HepG2 (cell line): Measurements from ENCODE around the gene ACKR3. TPM values are rescaled to one million over a fixed set of nuclear protein-coding genes. Genes with fewer than 3 reads are reported as not detected.

Source experiments
- ATAC-seq: fragments of 200-7000 bp; cut with Tn5 transposase; 3 replicates; pipeline ENCODE4 v1.9.1; 2020; ENCODE audit warnings: mild to moderate bottlenecking, moderate library complexity
- BruUV-seq: library from RNA; stranded (reverse); fragments of 400-500 nt; replicated peaks from 2 replicates; lab custom pipeline; 2021; lab: Mats Ljungman, UMichigan
- CTCF ChIA-PET: fragments of 300-600 bp; formaldehyde crosslinking; extraction: SDS; loops from one replicate; lab custom pipeline; 2021; ENCODE audit warnings: low total read pairs, inconsistent platforms, low intra/inter-chr PET ratio; lab: Yijun Ruan, JAX
- POLR2A ChIA-PET: fragments of 350-600 bp; sonication (Branson Sonifier 250); formaldehyde crosslinking; loops from one replicate; lab custom pipeline; 2020; ENCODE audit warnings: antibody characterized with exemption, inconsistent platforms; lab: Yijun Ruan, JAX
- DNase-seq: peaks from one replicate; pipeline ENCODE4 v3.0.0-alpha.2; 2015; ENCODE audit warnings: low spot score
- FAIRE-seq: peaks from 3 replicates; lab custom pipeline; 2011; peaks lifted over from hg19 to GRCh38; lab: Jason Lieb, UNC
- H2AFZ ChIP-seq: one replicate; pipeline ENCODE4 v1.6.1; 2011; ENCODE audit warnings: low read length, inconsistent platforms
- H3K27ac ChIP-seq: fragments of 300-600 bp; 3 replicates; pipeline ENCODE4 v1.8.0; 2011; ENCODE audit warnings: mixed run types, mild to moderate bottlenecking, mixed read lengths, low read length, inconsistent platforms; ENCODE audit not compliant: insufficient read depth; ENCODE audit errors: extremely low read length
- H3K27me3 ChIP-seq, 2 experiments: fragments of 200-600 bp in 1 of 2; 2 replicates in 1 of 2; 3 replicates in 1 of 2; pipeline versions ENCODE4 v1.6.0 to v1.8.0; 2011; ENCODE audit warnings: low read length in 2 of 2, mild to moderate bottlenecking in 2 of 2, moderate library complexity in 2 of 2, inconsistent platforms in 1 of 2; ENCODE audit not compliant: insufficient read depth in 2 of 2, control insufficient read depth in 1 of 2
- H3K36me3 ChIP-seq, 2 experiments: fragments of 200-600 bp in 1 of 2; replicated peaks in 1 of 2; 2 replicates in 1 of 2; 3 replicates in 1 of 2; pipeline versions ENCODE4 v1.5.1 to v1.8.0; 2011; ENCODE audit warnings: low read length in 2 of 2, inconsistent platforms in 1 of 2; ENCODE audit not compliant: insufficient read depth in 2 of 2, control insufficient read depth in 1 of 2
- H3K4me1 ChIP-seq: 2 replicates; pipeline ENCODE4 v1.5.1; 2012; ENCODE audit warnings: low read length, inconsistent platforms; ENCODE audit not compliant: insufficient read depth
- H3K4me2 ChIP-seq: 2 replicates; pipeline ENCODE4 v1.6.0; 2011; ENCODE audit warnings: low read depth, low read length, inconsistent platforms
- H3K4me3 ChIP-seq, 3 experiments: fragments of 200-600 bp in 1 of 3; sonication (generic), shearing (Covaris generic) in 1 of 3; replicated peaks in 1 of 3; 2 replicates each; pipeline ENCODE4 v1.5.1; 2011 to 2016; ENCODE audit warnings: low read length in 3 of 3, inconsistent platforms in 2 of 3, low read depth in 2 of 3, mild to moderate bottlenecking in 2 of 3, control low read depth in 1 of 3, mixed read lengths in 1 of 3; ENCODE audit not compliant: insufficient read depth in 1 of 3
- H3K79me2 ChIP-seq: one replicate; pipeline ENCODE4 v1.6.1; 2011; ENCODE audit warnings: low read length, inconsistent platforms; ENCODE audit not compliant: insufficient read depth
- H3K9ac ChIP-seq: 2 replicates; pipeline ENCODE4 v1.6.0; 2011; ENCODE audit warnings: mild to moderate bottlenecking, low read depth, low read length, inconsistent platforms; ENCODE audit not compliant: insufficient read depth
- H3K9me3 ChIP-seq: 2 replicates; pipeline ENCODE4 v1.5.1; 2012; ENCODE audit warnings: mild to moderate bottlenecking, low read length
- H4K20me1 ChIP-seq: 2 replicates; pipeline ENCODE4 v1.6.0; 2011; ENCODE audit warnings: inconsistent platforms, mild to moderate bottlenecking, low read length, moderate library complexity; ENCODE audit not compliant: insufficient read depth
- IRF2 ChIP-seq: IDR thresholded peaks from 2 replicates; pipeline ENCODE4 v1.6.1; 2018; ENCODE audit warnings: missing genetic modification reagents, missing compliant biosample characterization
- JDP2 ChIP-seq: sonication (generic); formaldehyde crosslinking; IDR thresholded peaks from 2 replicates; pipeline ENCODE4 v1.8.1; 2022; ENCODE audit warnings: missing genetic modification reagents, borderline replicate concordance
- MAFF ChIP-seq: IDR thresholded peaks from 2 replicates; pipeline ENCODE4 v1.6.1; 2011; ENCODE audit warnings: low read depth, low read length, improper control_type of control experiment
- SRSF4 ChIP-seq: fragments of 200-400 bp; formaldehyde crosslinking; IDR thresholded peaks from one replicate; pipeline ENCODE4 v1.6.1; 2018; ENCODE audit warnings: mild to moderate bottlenecking, low read depth, low read length, moderate library complexity; ENCODE audit not compliant: poor library complexity, severe bottlenecking
- TBL1XR1 ChIP-seq: fragments of 150-350 bp; IDR thresholded peaks from 2 replicates; pipeline ENCODE4 v1.6.1; 2014; ENCODE audit warnings: borderline replicate concordance, low read length; ENCODE audit not compliant: partially characterized antibody
- U2AF2 ChIP-seq: fragments of 200-400 bp; formaldehyde crosslinking; IDR thresholded peaks from 2 replicates; pipeline ENCODE4 v1.6.1; 2017; ENCODE audit warnings: low read depth, mild to moderate bottlenecking, low read length
- ZC3H4 ChIP-seq: sonication (generic); formaldehyde crosslinking; IDR thresholded peaks from 2 replicates; pipeline ENCODE4 v1.4.0; 2020; ENCODE audit warnings: missing genetic modification reagents, borderline replicate concordance
- ZNF225 ChIP-seq: sonication (generic); formaldehyde crosslinking; IDR thresholded peaks from 2 replicates; pipeline ENCODE4 v1.4.0; 2020; ENCODE audit warnings: mild to moderate bottlenecking, missing genetic modification reagents
- ZNF572 ChIP-seq: sonication (generic); formaldehyde crosslinking; IDR thresholded peaks from 2 replicates; pipeline ENCODE4 v1.5.1; 2020; ENCODE audit warnings: mild to moderate bottlenecking, missing genetic modification reagents
- ZNF773 ChIP-seq: sonication (generic); formaldehyde crosslinking; IDR thresholded peaks from 2 replicates; pipeline ENCODE4 v1.4.0; 2020; ENCODE audit warnings: missing genetic modification reagents, borderline replicate concordance
- WGBS: methylation state at CpG from one replicate; pipeline ENCODE4 v1.1.6; 2017; ENCODE audit warnings: low lambda C conversion rate; 5-methylcytosine and 5-hydroxymethylcytosine counted together
- in situ Hi-C: cut with HindIII; loops from 2 replicates; pipeline ENCODE4 v1.10.0; 2017; ENCODE audit warnings: low pct_unique_long_range_greater_than_20kb; ENCODE audit not compliant: extremely low pct_ligation_motif_present
- intact Hi-C: fragments of 100-400 bp; cut with micrococcal nuclease; formaldehyde crosslinking; loops from one replicate; pipeline ENCODE4 v1.10.0; 2022; ENCODE audit not compliant: unreplicated experiment
- polyA plus RNA-seq, 8 experiments: library from polyadenylated mRNA; depleted of rRNA in 3 of 8; stranded (reverse) in 7 of 8; unstranded in 1 of 8; fragments of >200 nt; fragmentation: Illumina TruSeq in 4 of 8; extraction: Trizol in 4 of 8; gene quantifications; 2 replicates each; pipeline versions ENCODE4 v1.2.1 to v1.2.3, GENCODE V29; 2011 to 2016; ENCODE audit warnings: low read depth in 4 of 8, missing spikeins in 1 of 8, mixed read lengths in 1 of 8; ENCODE audit not compliant: insufficient read depth in 1 of 8
- total RNA-seq, 5 experiments: library from RNA; depleted of rRNA; stranded (reverse); fragments of >200 nt; fragmentation: Illumina TruSeq; extraction: Trizol; gene quantifications; 2 replicates each; pipeline ENCODE4 v1.2.3, GENCODE V29; 2016; ENCODE audit warnings: low read depth in 1 of 5
- TF ChIP-seq, protein P1 (sequence below): sonication (generic); formaldehyde crosslinking; IDR thresholded peaks from 2 replicates; pipeline ENCODE4 v1.8.1; 2023; ENCODE audit warnings: mild to moderate bottlenecking, inconsistent platforms, moderate library complexity, missing genetic modification reagents, borderline replicate concordance

The ACKR3 gene
- total and polyA plus RNA-seq, 2 of the 13 experiments (the other 11 are each of a cell fraction or from before 2014, with no cell fraction given): not detected

DNA sequence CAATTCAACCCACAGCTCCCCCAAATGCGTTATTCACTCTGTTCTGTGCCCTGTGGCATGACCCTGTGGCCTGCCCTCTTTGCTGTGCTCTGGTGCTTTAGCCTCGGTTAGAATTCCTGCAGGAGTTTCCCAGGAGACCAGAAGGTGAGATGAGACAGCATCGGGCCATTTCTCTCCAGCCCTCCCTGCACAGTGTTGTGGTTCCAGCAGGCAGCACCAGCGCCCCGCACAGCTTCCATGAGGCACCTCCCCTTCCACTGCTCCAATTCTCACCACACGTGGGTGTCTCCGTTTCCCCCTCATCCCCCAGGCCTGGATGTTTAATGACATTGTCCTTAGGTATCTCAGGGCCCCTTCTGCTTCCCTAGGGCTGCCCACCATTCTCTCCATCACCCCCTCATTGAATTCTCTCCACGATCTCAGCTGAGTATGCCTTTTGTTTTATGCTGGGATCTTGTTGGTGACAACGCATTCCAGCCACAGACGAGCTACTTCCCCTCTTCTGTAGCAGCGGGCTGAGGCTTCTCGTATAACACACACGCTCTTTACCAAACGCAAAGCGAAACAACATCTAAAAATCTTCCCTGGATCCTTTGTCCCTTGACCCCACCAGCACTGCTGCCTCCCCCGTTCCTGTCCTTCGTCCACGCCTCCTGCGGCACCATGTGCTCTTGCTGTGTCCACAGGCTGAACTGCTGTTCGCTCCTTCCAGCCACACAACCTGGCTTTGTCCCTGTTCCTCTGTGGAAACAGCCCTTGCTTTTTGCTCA lies 35.1 kb downstream of the ACKR3 start:
- CTCF ChIA-PET: no interaction called here
- FAIRE-seq: no peak
- Histone ChIP-seq H2AFZ (no peak overlapping the region), H3K27me3 (peaks cover 5 to 21% of the 10 kb centered on the region in 2 experiments; a peak in 4 of 5 replicates), H3K4me1 (no peaks in the 10 kb centered on the region), H3K4me3 (no peak overlapping the region), H3K79me2 (no peaks in the 10 kb centered on the region), H3K36me3 (no peaks in the 10 kb centered on the region), H3K27ac (no peak overlapping the region), H4K20me1 (no peaks in the 10 kb centered on the region), H3K9ac (no peak overlapping the region), H3K9me3 (no peaks in the 10 kb centered on the region), H3K4me2 (no peak overlapping the region)
- in situ Hi-C loops: no loop called here
- BruUV-seq: no TSS peak
- POLR2A ChIA-PET: no interaction called here
- TF ChIP-seq ZNF225 (no peak), U2AF2 (no peak), ZNF572 (CRISPR knock-in tag) (no peak), TBL1XR1 (no peak), SRSF4 (no peak), MAFF (no peak), ZNF773 (CRISPR knock-in tag) (no peak), ZC3H4 (no peak), JDP2 (CRISPR knock-in tag) (no peak), IRF2 (CRISPR knock-in tag) (no peak)
- TF ChIP-seq, protein P1, sequence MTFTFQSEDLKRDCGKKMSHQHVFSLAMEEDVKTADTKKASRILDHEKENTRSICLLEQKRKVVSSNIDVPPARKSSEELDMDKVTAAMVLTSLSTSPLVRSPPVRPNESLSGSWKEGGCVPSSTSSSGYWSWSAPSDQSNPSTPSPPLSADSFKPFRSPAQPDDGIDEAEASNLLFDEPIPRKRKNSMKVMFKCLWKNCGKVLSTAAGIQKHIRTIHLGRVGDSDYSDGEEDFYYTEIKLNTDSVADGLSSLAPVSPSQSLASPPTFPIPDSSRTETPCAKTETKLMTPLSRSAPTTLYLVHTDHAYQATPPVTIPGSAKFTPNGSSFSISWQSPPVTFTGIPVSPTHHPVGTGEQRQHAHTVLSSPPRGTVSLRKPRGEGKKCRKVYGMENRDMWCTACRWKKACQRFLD: no peak
- intact Hi-C loops: no loop called here
- WGBS: 47% methylated on average over 20 of the region's 20 CpGs
- ATAC-seq: no peak
- no peak for DNase-seq
